HEK293 (cell line): ENCODE results near the gene DTNA.

ENCODE experiments used
- CTCF ChIA-PET: fragments of 350-600 bp; formaldehyde crosslinking; extraction: SDS; loops from one replicate; lab custom pipeline; 2021; ENCODE audit warnings: antibody characterized with exemption; lab: Yijun Ruan, JAX
- POLR2A ChIA-PET: fragments of 300-600 bp; formaldehyde crosslinking; extraction: SDS; loops from one replicate; lab custom pipeline; 2020; ENCODE audit warnings: antibody characterized with exemption, inconsistent platforms; lab: Yijun Ruan, JAX
- H3K27ac ChIP-seq: fragments of 200-500 bp; sonication (Bioruptor generic); 2 replicates; pipeline ENCODE4 v1.5.1; 2014; ENCODE audit warnings: low read depth, low read length, control low read depth, inconsistent platforms; ENCODE audit errors: extremely low read depth
- H3K36me3 ChIP-seq, 2 experiments: fragments of 200-500 bp in 1 of 2; sonication (Bioruptor generic) in 1 of 2; 1 replicate in 1 of 2; 2 replicates in 1 of 2; pipeline ENCODE4 v1.5.1; 2014 to 2017; ENCODE audit warnings: inconsistent platforms in 2 of 2, low read length in 2 of 2; ENCODE audit not compliant: control insufficient read depth in 2 of 2, insufficient read depth in 1 of 2
- H3K4me1 ChIP-seq: fragments of 200-500 bp; sonication (Bioruptor generic); 2 replicates; pipeline ENCODE4 v1.5.1; 2014; ENCODE audit warnings: mild to moderate bottlenecking, low read length, inconsistent platforms; ENCODE audit not compliant: control insufficient read depth, insufficient read depth
- H3K4me3 ChIP-seq: 2 replicates; pipeline ENCODE4 v1.5.1; 2011; ENCODE audit warnings: low read depth, mild to moderate bottlenecking, control low read depth, low read length, moderate library complexity
- H3K9me3 ChIP-seq: fragments of 200-500 bp; sonication (Bioruptor generic); 2 replicates; pipeline ENCODE4 v1.5.1; 2014; ENCODE audit warnings: low read depth, low read length, inconsistent platforms; ENCODE audit not compliant: control insufficient read depth, insufficient read depth
- HOXA7 ChIP-seq: sonication (generic); formaldehyde crosslinking; IDR thresholded peaks from 2 replicates; pipeline ENCODE4 v1.8.1; 2022; ENCODE audit warnings: missing genetic modification reagents, borderline replicate concordance
- PRDM1 ChIP-seq: fragments of 450-650 bp; formaldehyde crosslinking; IDR thresholded peaks from 2 replicates; pipeline ENCODE4; 2016; ENCODE audit warnings: missing biosample characterization, missing genetic modification characterization
- ZBTB17 ChIP-seq: fragments of 450-650 bp; formaldehyde crosslinking; IDR thresholded peaks from 2 replicates; pipeline ENCODE4 v1.5.1; 2016; ENCODE audit warnings: missing biosample characterization, missing genetic modification characterization
- ZBTB48 ChIP-seq: fragments of 450-650 bp; formaldehyde crosslinking; IDR thresholded peaks from 2 replicates; pipeline ENCODE4 v1.5.1; 2016; ENCODE audit warnings: missing biosample characterization, missing genetic modification characterization
- ZBTB6 ChIP-seq: fragments of 450-650 bp; formaldehyde crosslinking; IDR thresholded peaks from 2 replicates; pipeline ENCODE4 v1.5.1; 2017; ENCODE audit warnings: missing biosample characterization, missing genetic modification characterization
- ZNF132 ChIP-seq: fragments of 450-650 bp; formaldehyde crosslinking; IDR thresholded peaks from 2 replicates; pipeline ENCODE4 v1.5.1; 2017; ENCODE audit warnings: missing biosample characterization, missing genetic modification characterization, borderline replicate concordance
- ZNF146 ChIP-seq: fragments of 450-650 bp; formaldehyde crosslinking; IDR thresholded peaks from 2 replicates; pipeline ENCODE4 v1.5.1; 2016; ENCODE audit warnings: missing biosample characterization, missing genetic modification characterization
- ZNF169 ChIP-seq: fragments of 450-650 bp; formaldehyde crosslinking; IDR thresholded peaks from 2 replicates; pipeline ENCODE4 v1.5.1; 2016; ENCODE audit warnings: missing biosample characterization, missing genetic modification characterization
- ZNF266 ChIP-seq: fragments of 450-650 bp; formaldehyde crosslinking; IDR thresholded peaks from 2 replicates; pipeline ENCODE4 v1.5.1; 2016; ENCODE audit warnings: missing biosample characterization, missing genetic modification characterization, low read depth
- ZNF335 ChIP-seq: fragments of 450-650 bp; formaldehyde crosslinking; conservative IDR thresholded peaks from 2 replicates; pipeline ENCODE4 v1.5.1; 2016; ENCODE audit warnings: missing biosample characterization, missing genetic modification characterization
- ZNF423 ChIP-seq: fragments of 450-650 bp; formaldehyde crosslinking; IDR thresholded peaks from 2 replicates; pipeline ENCODE4 v1.5.1; 2016; ENCODE audit warnings: missing biosample characterization, missing genetic modification characterization
- ZNF521 ChIP-seq: fragments of 450-650 bp; formaldehyde crosslinking; IDR thresholded peaks from 2 replicates; pipeline ENCODE4 v1.5.1; 2017; ENCODE audit warnings: missing biosample characterization, mild to moderate bottlenecking, missing genetic modification characterization
- ZNF548 ChIP-seq: fragments of 450-650 bp; formaldehyde crosslinking; IDR thresholded peaks from 2 replicates; pipeline ENCODE4 v1.5.1; 2016; ENCODE audit warnings: missing biosample characterization, missing genetic modification characterization
- ZNF580 ChIP-seq: fragments of 450-650 bp; formaldehyde crosslinking; IDR thresholded peaks from 2 replicates; pipeline ENCODE4 v1.5.1; 2016; ENCODE audit warnings: missing biosample characterization, missing genetic modification characterization
- ZNF629 ChIP-seq: fragments of 450-650 bp; formaldehyde crosslinking; IDR thresholded peaks from 2 replicates; pipeline ENCODE4 v1.5.1; 2017; ENCODE audit warnings: missing biosample characterization, missing genetic modification characterization
- ZNF658 ChIP-seq: fragments of 450-650 bp; formaldehyde crosslinking; IDR thresholded peaks from 2 replicates; pipeline ENCODE4; 2016; ENCODE audit warnings: missing biosample characterization, missing genetic modification characterization
- TF ChIP-seq, protein P1 (sequence below): fragments of 450-650 bp; formaldehyde crosslinking; IDR thresholded peaks from 2 replicates; pipeline ENCODE4 v1.5.1; 2016; ENCODE audit warnings: missing biosample characterization, missing genetic modification characterization
- TF ChIP-seq, protein P2 (sequence below): fragments of 450-650 bp; formaldehyde crosslinking; IDR thresholded peaks from 2 replicates; pipeline ENCODE4 v1.5.1; 2016; ENCODE audit warnings: missing biosample characterization, missing genetic modification characterization
- TF ChIP-seq, protein P3 (sequence below): fragments of 450-650 bp; formaldehyde crosslinking; IDR thresholded peaks from 2 replicates; pipeline ENCODE4 v1.5.1; 2017; ENCODE audit warnings: missing biosample characterization, missing genetic modification characterization
- TF ChIP-seq, protein P4 (sequence below): fragments of 450-650 bp; formaldehyde crosslinking; IDR thresholded peaks from 2 replicates; pipeline ENCODE4 v1.5.1; 2016; ENCODE audit warnings: missing biosample characterization, missing genetic modification characterization

The DTNA gene

DNA sequence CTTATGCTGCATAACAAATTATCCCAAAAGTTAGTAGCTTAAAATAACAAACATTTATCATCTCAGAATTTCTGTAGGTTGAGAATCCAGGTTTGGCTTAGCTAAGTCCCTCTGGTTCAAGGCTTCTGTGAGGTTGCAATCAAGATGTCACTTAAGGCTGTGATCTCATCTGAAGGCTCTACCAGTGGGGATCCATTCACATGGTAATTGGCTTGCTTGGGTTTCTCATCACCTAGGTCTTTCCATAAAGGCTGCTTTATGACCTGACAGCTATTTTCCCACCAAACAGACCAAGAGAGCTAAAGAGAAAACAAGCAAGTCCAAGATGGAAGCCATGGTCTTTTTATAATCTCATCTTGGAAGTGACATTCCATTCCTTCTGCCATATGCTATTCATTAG, 137.3 kb downstream of the DTNA start:
- ChIA-PET POLR2A (no interaction called here), CTCF (no interaction called here)
- peaks cover 0 to 11% of the 10 kb centered on the region in 2 experiments; a peak in 1 of 3 replicates for H3K36me3 ChIP-seq
- no peaks in the 10 kb centered on the region for H3K9me3 ChIP-seq
- TF ChIP-seq PRDM1 (tag by site-specific recombination) (no peak), ZNF169 (no peak), ZNF266 (no peak)
- TF ChIP-seq, protein P1, sequence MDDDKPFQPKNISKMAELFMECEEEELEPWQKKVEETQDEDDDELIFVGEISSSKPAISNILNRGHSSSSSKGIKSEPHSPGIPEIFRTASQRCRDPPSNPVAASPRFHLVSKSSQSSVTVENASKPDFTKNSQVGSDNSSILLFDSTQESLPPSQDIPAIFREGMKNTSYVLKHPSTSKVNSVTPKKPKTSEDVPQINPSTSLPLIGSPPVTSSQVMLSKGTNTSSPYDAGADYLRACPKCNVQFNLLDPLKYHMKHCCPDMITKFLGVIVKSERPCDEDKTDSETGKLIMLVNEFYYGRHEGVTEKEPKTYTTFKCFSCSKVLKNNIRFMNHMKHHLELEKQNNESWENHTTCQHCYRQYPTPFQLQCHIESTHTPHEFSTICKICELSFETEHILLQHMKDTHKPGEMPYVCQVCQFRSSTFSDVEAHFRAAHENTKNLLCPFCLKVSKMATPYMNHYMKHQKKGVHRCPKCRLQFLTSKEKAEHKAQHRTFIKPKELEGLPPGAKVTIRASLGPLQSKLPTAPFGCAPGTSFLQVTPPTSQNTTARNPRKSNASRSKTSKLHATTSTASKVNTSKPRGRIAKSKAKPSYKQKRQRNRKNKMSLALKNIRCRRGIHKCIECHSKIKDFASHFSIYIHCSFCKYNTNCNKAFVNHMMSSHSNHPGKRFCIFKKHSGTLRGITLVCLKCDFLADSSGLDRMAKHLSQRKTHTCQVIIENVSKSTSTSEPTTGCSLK, result no peak
- TF ChIP-seq, protein P2, sequence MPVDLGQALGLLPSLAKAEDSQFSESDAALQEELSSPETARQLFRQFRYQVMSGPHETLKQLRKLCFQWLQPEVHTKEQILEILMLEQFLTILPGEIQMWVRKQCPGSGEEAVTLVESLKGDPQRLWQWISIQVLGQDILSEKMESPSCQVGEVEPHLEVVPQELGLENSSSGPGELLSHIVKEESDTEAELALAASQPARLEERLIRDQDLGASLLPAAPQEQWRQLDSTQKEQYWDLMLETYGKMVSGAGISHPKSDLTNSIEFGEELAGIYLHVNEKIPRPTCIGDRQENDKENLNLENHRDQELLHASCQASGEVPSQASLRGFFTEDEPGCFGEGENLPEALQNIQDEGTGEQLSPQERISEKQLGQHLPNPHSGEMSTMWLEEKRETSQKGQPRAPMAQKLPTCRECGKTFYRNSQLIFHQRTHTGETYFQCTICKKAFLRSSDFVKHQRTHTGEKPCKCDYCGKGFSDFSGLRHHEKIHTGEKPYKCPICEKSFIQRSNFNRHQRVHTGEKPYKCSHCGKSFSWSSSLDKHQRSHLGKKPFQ (tag by site-specific recombination), result no peak
- no peak overlapping the region for H3K4me3 ChIP-seq
- H3K4me1 ChIP-seq, result no peaks in the 10 kb centered on the region
- no peak overlapping the region for H3K27ac ChIP-seq

GRCh38 chr18:34848156-34848555, 138.1 kb downstream of the DTNA start:
- POLR2A ChIA-PET, result no interaction called here

More at GRCh38 chr18:34848156-34848555, 138.1 kb downstream of the DTNA start:
- no peak overlapping the region for H3K27ac ChIP-seq
- CTCF ChIA-PET, result interaction anchor here (0.7 to 1.4 kb wide), 3 partner anchors 19 to 295 kb away, joined by 3 to 5 read pairs (median 3); no protein-coding TSS in a partner anchor
- TF ChIP-seq ZBTB48 (tag by site-specific recombination) (no peak), ZBTB17 (tag by site-specific recombination) (no peak), ZNF629 (tag by site-specific recombination) (no peak), HOXA7 (no peak), ZNF548 (tag by site-specific recombination) (no peak), ZNF423 (tag by site-specific recombination) (no peak), ZNF146 (no peak), ZNF521 (tag by site-specific recombination) (no peak), ZNF335 (tag by site-specific recombination) (no peak), ZBTB6 (no peak), ZNF580 (tag by site-specific recombination) (no peak), ZNF658 (tag by site-specific recombination) (no peak), ZNF132 (tag by site-specific recombination) (no peak)
- TF ChIP-seq, protein P3, sequence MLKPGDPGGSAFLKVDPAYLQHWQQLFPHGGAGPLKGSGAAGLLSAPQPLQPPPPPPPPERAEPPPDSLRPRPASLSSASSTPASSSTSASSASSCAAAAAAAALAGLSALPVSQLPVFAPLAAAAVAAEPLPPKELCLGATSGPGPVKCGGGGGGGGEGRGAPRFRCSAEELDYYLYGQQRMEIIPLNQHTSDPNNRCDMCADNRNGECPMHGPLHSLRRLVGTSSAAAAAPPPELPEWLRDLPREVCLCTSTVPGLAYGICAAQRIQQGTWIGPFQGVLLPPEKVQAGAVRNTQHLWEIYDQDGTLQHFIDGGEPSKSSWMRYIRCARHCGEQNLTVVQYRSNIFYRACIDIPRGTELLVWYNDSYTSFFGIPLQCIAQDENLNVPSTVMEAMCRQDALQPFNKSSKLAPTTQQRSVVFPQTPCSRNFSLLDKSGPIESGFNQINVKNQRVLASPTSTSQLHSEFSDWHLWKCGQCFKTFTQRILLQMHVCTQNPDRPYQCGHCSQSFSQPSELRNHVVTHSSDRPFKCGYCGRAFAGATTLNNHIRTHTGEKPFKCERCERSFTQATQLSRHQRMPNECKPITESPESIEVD (tag by site-specific recombination), result no peak
- TF ChIP-seq, protein P4, sequence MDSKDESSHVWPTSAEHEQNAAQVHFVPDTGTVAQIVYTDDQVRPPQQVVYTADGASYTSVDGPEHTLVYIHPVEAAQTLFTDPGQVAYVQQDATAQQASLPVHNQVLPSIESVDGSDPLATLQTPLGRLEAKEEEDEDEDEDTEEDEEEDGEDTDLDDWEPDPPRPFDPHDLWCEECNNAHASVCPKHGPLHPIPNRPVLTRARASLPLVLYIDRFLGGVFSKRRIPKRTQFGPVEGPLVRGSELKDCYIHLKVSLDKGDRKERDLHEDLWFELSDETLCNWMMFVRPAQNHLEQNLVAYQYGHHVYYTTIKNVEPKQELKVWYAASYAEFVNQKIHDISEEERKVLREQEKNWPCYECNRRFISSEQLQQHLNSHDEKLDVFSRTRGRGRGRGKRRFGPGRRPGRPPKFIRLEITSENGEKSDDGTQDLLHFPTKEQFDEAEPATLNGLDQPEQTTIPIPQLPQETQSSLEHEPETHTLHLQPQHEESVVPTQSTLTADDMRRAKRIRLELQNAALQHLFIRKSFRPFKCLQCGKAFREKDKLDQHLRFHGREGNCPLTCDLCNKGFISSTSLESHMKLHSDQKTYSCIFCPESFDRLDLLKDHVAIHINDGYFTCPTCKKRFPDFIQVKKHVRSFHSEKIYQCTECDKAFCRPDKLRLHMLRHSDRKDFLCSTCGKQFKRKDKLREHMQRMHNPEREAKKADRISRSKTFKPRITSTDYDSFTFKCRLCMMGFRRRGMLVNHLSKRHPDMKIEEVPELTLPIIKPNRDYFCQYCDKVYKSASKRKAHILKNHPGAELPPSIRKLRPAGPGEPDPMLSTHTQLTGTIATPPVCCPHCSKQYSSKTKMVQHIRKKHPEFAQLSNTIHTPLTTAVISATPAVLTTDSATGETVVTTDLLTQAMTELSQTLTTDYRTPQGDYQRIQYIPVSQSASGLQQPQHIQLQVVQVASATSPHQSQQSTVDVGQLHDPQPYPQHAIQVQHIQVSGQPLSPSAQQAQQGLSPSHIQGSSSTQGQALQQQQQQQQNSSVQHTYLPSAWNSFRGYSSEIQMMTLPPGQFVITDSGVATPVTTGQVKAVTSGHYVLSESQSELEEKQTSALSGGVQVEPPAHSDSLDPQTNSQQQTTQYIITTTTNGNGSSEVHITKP (tag by site-specific recombination), result no peak
- peaks cover 0 to 16% of the 10 kb centered on the region in 2 experiments; a peak in 1 of 3 replicates for H3K36me3 ChIP-seq
- H3K4me3 ChIP-seq, result no peak overlapping the region
- no peaks in the 10 kb centered on the region for H3K9me3 ChIP-seq
- H3K4me1 ChIP-seq, result no peaks in the 10 kb centered on the region
